HepG2 (cell line): ENCODE measurements around the gene HSP90AB1. TPM values are rescaled to one million over a fixed set of nuclear protein-coding genes. Genes with fewer than 3 reads are reported as not detected.

Source experiments
- ATAC-seq: fragments of 200-7000 bp; cut with Tn5 transposase; 3 replicates; pipeline ENCODE4 v1.9.1; 2020; ENCODE audit warnings: mild to moderate bottlenecking, moderate library complexity
- BruUV-seq: library from RNA; stranded (reverse); fragments of 400-500 nt; replicated peaks from 2 replicates; lab custom pipeline; 2021; lab: Mats Ljungman, UMichigan
- CTCF ChIA-PET: fragments of 300-600 bp; formaldehyde crosslinking; extraction: SDS; loops from one replicate; lab custom pipeline; 2021; ENCODE audit warnings: low total read pairs, inconsistent platforms, low intra/inter-chr PET ratio; lab: Yijun Ruan, JAX
- POLR2A ChIA-PET: fragments of 350-600 bp; sonication (Branson Sonifier 250); formaldehyde crosslinking; loops from one replicate; lab custom pipeline; 2020; ENCODE audit warnings: antibody characterized with exemption, inconsistent platforms; lab: Yijun Ruan, JAX
- DNase-seq: peaks from one replicate; pipeline ENCODE4 v3.0.0-alpha.2; 2015; ENCODE audit warnings: low spot score
- FAIRE-seq: peaks from 3 replicates; lab custom pipeline; 2011; peaks lifted over from hg19 to GRCh38; lab: Jason Lieb, UNC
- H2AFZ ChIP-seq: one replicate; pipeline ENCODE4 v1.6.1; 2011; ENCODE audit warnings: low read length, inconsistent platforms
- H3K27ac ChIP-seq: fragments of 300-600 bp; 3 replicates; pipeline ENCODE4 v1.8.0; 2011; ENCODE audit warnings: mixed run types, mild to moderate bottlenecking, mixed read lengths, low read length, inconsistent platforms; ENCODE audit not compliant: insufficient read depth; ENCODE audit errors: extremely low read length
- H3K27me3 ChIP-seq, 2 experiments: fragments of 200-600 bp in 1 of 2; 2 replicates in 1 of 2; 3 replicates in 1 of 2; pipeline versions ENCODE4 v1.6.0 to v1.8.0; 2011; ENCODE audit warnings: low read length in 2 of 2, mild to moderate bottlenecking in 2 of 2, moderate library complexity in 2 of 2, inconsistent platforms in 1 of 2; ENCODE audit not compliant: insufficient read depth in 2 of 2, control insufficient read depth in 1 of 2
- H3K36me3 ChIP-seq, 2 experiments: fragments of 200-600 bp in 1 of 2; replicated peaks in 1 of 2; 2 replicates in 1 of 2; 3 replicates in 1 of 2; pipeline versions ENCODE4 v1.5.1 to v1.8.0; 2011; ENCODE audit warnings: low read length in 2 of 2, inconsistent platforms in 1 of 2; ENCODE audit not compliant: insufficient read depth in 2 of 2, control insufficient read depth in 1 of 2
- H3K4me1 ChIP-seq: 2 replicates; pipeline ENCODE4 v1.5.1; 2012; ENCODE audit warnings: low read length, inconsistent platforms; ENCODE audit not compliant: insufficient read depth
- H3K4me2 ChIP-seq: 2 replicates; pipeline ENCODE4 v1.6.0; 2011; ENCODE audit warnings: low read depth, low read length, inconsistent platforms
- H3K4me3 ChIP-seq, 3 experiments: fragments of 200-600 bp in 1 of 3; sonication (generic), shearing (Covaris generic) in 1 of 3; replicated peaks in 1 of 3; 2 replicates each; pipeline ENCODE4 v1.5.1; 2011 to 2016; ENCODE audit warnings: low read length in 3 of 3, inconsistent platforms in 2 of 3, low read depth in 2 of 3, mild to moderate bottlenecking in 2 of 3, control low read depth in 1 of 3, mixed read lengths in 1 of 3; ENCODE audit not compliant: insufficient read depth in 1 of 3
- H3K79me2 ChIP-seq: one replicate; pipeline ENCODE4 v1.6.1; 2011; ENCODE audit warnings: low read length, inconsistent platforms; ENCODE audit not compliant: insufficient read depth
- H3K9ac ChIP-seq: 2 replicates; pipeline ENCODE4 v1.6.0; 2011; ENCODE audit warnings: mild to moderate bottlenecking, low read depth, low read length, inconsistent platforms; ENCODE audit not compliant: insufficient read depth
- H3K9me3 ChIP-seq: 2 replicates; pipeline ENCODE4 v1.5.1; 2012; ENCODE audit warnings: mild to moderate bottlenecking, low read length
- H4K20me1 ChIP-seq: 2 replicates; pipeline ENCODE4 v1.6.0; 2011; ENCODE audit warnings: inconsistent platforms, mild to moderate bottlenecking, low read length, moderate library complexity; ENCODE audit not compliant: insufficient read depth
- HDAC2 ChIP-seq: sonication (generic); formaldehyde crosslinking; IDR thresholded peaks from 2 replicates; pipeline ENCODE4 v1.4.0; 2020; ENCODE audit warnings: missing genetic modification reagents
- MTA1 ChIP-seq: sonication (generic); formaldehyde crosslinking; IDR thresholded peaks from 2 replicates; pipeline ENCODE4 v1.4.0; 2020; ENCODE audit warnings: missing genetic modification reagents, mild to moderate bottlenecking, borderline replicate concordance
- RCOR2 ChIP-seq: IDR thresholded peaks from 2 replicates; pipeline ENCODE4 v1.6.1; 2016; ENCODE audit warnings: missing biosample characterization, missing genetic modification reagents
- SAFB2 ChIP-seq: sonication (generic); formaldehyde crosslinking; IDR thresholded peaks from 2 replicates; pipeline ENCODE4 v1.5.1; 2020; ENCODE audit warnings: missing genetic modification reagents, low read depth, mild to moderate bottlenecking, borderline replicate concordance
- TBP ChIP-seq: sonication (generic); formaldehyde crosslinking; IDR thresholded peaks from 2 replicates; pipeline ENCODE4 v1.5.0; 2020; ENCODE audit warnings: missing genetic modification reagents
- ZBTB7A ChIP-seq: sonication (generic); formaldehyde crosslinking; IDR thresholded peaks from 2 replicates; pipeline ENCODE4 v1.8.0; 2022; ENCODE audit warnings: mild to moderate bottlenecking, missing genetic modification reagents
- ZNF124 ChIP-seq: sonication (generic); formaldehyde crosslinking; IDR thresholded peaks from 2 replicates; pipeline ENCODE4 v1.4.0; 2020; ENCODE audit warnings: missing genetic modification reagents
- ZNF326 ChIP-seq: sonication (generic); formaldehyde crosslinking; IDR thresholded peaks from 2 replicates; pipeline ENCODE4 v1.4.0; 2020; ENCODE audit warnings: missing genetic modification reagents, borderline replicate concordance
- WGBS: methylation state at CpG from one replicate; pipeline ENCODE4 v1.1.6; 2017; ENCODE audit warnings: low lambda C conversion rate; 5-methylcytosine and 5-hydroxymethylcytosine counted together
- in situ Hi-C: cut with HindIII; loops from 2 replicates; pipeline ENCODE4 v1.10.0; 2017; ENCODE audit warnings: low pct_unique_long_range_greater_than_20kb; ENCODE audit not compliant: extremely low pct_ligation_motif_present
- intact Hi-C: fragments of 100-400 bp; cut with micrococcal nuclease; formaldehyde crosslinking; loops from one replicate; pipeline ENCODE4 v1.10.0; 2022; ENCODE audit not compliant: unreplicated experiment
- polyA plus RNA-seq, 8 experiments: library from polyadenylated mRNA; depleted of rRNA in 3 of 8; stranded (reverse) in 7 of 8; unstranded in 1 of 8; fragments of >200 nt; fragmentation: Illumina TruSeq in 4 of 8; extraction: Trizol in 4 of 8; gene quantifications; 2 replicates each; pipeline versions ENCODE4 v1.2.1 to v1.2.3, GENCODE V29; 2011 to 2016; ENCODE audit warnings: low read depth in 4 of 8, missing spikeins in 1 of 8, mixed read lengths in 1 of 8; ENCODE audit not compliant: insufficient read depth in 1 of 8
- total RNA-seq, 5 experiments: library from RNA; depleted of rRNA; stranded (reverse); fragments of >200 nt; fragmentation: Illumina TruSeq; extraction: Trizol; gene quantifications; 2 replicates each; pipeline ENCODE4 v1.2.3, GENCODE V29; 2016; ENCODE audit warnings: low read depth in 1 of 5
- TF ChIP-seq, protein P1 (sequence below): sonication (generic); formaldehyde crosslinking; IDR thresholded peaks from 2 replicates; pipeline ENCODE4 v1.5.0; 2020; ENCODE audit warnings: mild to moderate bottlenecking, missing genetic modification reagents, moderate library complexity
- TF ChIP-seq, protein P2 (sequence below): sonication (generic); formaldehyde crosslinking; IDR thresholded peaks from 2 replicates; pipeline ENCODE4 v1.5.0; 2020; ENCODE audit warnings: missing genetic modification reagents

The HSP90AB1 gene
- total and polyA plus RNA-seq, 2 of the 13 experiments (the other 11 are each of a cell fraction or from before 2014, with no cell fraction given): 1,325 to 1,472 TPM

DNA sequence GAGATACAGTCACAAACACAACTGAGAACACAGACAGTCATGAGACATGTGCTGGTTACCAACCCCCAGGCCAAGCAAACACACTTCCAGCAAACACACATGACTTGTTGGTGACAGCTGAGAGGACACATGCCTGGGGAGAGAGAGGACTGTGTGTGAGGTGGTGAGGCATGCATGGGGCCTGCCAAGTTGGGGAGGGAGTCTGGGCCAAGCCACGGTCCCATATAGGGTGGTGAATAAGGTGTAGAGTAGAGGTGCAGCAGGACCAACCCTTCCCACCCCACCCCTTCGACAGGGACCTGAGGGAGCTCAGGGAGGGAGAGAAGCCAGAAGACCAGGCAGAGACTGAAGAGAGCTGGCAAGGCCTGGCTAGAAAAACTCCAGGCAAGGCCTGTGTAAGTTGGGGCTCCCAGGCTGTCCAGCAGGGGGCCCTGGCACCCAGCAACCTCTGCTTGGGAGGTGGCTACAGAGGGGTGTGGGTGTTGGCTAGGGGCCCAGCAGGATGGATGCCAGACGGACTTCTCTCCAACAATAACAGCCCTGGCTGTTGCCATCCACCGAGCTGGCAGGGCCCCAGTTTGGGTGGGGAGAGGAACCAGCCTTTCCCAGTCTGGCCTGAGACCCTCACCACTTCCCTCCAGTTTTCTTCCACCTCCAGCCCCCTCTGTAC is 25.5 kb upstream of the HSP90AB1 start (continued):
- no peak for TF ChIP-seq SAFB2 (CRISPR knock-in tag)
- peak; percentile 62; the same call in 1 of the 2 replicates for TF ChIP-seq HDAC2
- 0 out of 2 replicates have a peak, but pooled peaks have one; percentile 19 for TF ChIP-seq MTA1 (CRISPR knock-in tag)
- TF ChIP-seq RCOR2: peak; percentile 73
- 0 out of 2 replicates have a peak, but pooled peaks have one; percentile 49 for TF ChIP-seq ZNF124
- TF ChIP-seq ZNF326: no peak

DNA sequence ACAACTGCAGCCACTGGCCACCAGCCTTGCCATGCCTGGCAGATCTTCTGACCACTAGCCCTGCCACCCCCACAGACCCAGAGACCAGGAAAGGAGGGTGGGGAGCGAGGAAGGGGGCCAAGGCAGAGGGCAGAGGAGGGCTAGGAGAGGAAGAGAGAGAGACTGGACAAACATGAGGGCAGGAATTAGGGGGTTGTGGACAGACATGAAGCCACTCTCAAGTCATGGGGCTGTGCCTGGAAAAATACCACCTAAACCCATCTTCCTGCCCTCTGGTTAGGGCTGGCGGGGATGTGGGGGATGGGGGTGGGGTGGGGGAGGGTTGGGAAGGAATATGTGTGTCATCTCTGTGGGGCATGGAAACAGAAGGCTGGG is 25.0 kb upstream of the HSP90AB1 start:
- peaks cover 17% of the 10 kb centered on the region for H3K79me2 ChIP-seq
- peaks cover 85% of the 10 kb centered on the region for H3K4me1 ChIP-seq
- no peaks in the 10 kb centered on the region for H3K9me3 ChIP-seq
- no peak overlapping the region for H2AFZ ChIP-seq
- no TSS peak for BruUV-seq
- intact Hi-C loops: loop anchor here (1.0 kb wide), 2 partner anchors 12 to 50 kb away; no protein-coding TSS in a partner anchor
- WGBS: 54% methylated on average over 2 of the region's 2 CpGs
- H3K27ac ChIP-seq: no peak overlapping the region
- ChIA-PET POLR2A (interaction anchor here (0.6 to 4.4 kb wide), 8 partner anchors 8 to 91 kb away, joined by 3 to 61 read pairs (median 4); partner anchors contain the start of genes AARS2, HSP90AB1 and SLC35B2), CTCF (interaction anchor here (0.7 to 3.2 kb wide), 3 partner anchors 12 to 32 kb away, joined by 3 to 18 read pairs (median 4); no protein-coding TSS in a partner anchor)
- FAIRE-seq (no peak), DNase-seq (no peak), ATAC-seq (no peak)
- H3K27me3 ChIP-seq: peaks cover 1 to 3% of the 10 kb centered on the region in 2 experiments; a peak in 3 of 5 replicates
- in situ Hi-C loops: loop anchor here (5.0 kb wide), 1 partner anchor 50 kb away; no protein-coding TSS in a partner anchor
- 0 out of 2 replicates have a peak overlapping the region, but pooled peaks have one; percentile 52 for H3K9ac ChIP-seq
- H3K4me3 ChIP-seq: peak overlapping the region in 1 of 3 experiments; percentile 36; a peak in 1 of 6 replicates
- no peaks in the 10 kb centered on the region for H3K36me3 ChIP-seq
- H3K4me2 ChIP-seq: peak overlapping the region; percentile 66
- TF ChIP-seq ZBTB7A (CRISPR knock-in tag) (0 out of 2 replicates have a peak, but pooled peaks have one; percentile 38), TBP (CRISPR knock-in tag) (no peak)
- TF ChIP-seq, protein P1, sequence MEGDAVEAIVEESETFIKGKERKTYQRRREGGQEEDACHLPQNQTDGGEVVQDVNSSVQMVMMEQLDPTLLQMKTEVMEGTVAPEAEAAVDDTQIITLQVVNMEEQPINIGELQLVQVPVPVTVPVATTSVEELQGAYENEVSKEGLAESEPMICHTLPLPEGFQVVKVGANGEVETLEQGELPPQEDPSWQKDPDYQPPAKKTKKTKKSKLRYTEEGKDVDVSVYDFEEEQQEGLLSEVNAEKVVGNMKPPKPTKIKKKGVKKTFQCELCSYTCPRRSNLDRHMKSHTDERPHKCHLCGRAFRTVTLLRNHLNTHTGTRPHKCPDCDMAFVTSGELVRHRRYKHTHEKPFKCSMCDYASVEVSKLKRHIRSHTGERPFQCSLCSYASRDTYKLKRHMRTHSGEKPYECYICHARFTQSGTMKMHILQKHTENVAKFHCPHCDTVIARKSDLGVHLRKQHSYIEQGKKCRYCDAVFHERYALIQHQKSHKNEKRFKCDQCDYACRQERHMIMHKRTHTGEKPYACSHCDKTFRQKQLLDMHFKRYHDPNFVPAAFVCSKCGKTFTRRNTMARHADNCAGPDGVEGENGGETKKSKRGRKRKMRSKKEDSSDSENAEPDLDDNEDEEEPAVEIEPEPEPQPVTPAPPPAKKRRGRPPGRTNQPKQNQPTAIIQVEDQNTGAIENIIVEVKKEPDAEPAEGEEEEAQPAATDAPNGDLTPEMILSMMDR: no peak
- TF ChIP-seq, protein P2, sequence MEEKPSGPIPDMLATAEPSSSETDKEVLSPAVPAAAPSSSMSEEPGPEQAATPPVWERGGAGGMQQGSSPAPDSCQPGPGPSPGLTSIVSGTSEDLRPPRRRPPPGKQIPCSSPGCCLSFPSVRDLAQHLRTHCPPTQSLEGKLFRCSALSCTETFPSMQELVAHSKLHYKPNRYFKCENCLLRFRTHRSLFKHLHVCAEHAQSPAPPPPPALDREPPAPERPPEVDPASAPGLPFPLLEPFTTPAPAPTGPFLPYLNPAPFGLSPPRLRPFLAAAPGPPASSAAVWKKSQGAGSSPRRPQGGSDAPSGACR (CRISPR knock-in tag): 0 out of 2 replicates have a peak, but pooled peaks have one; percentile 14
- no peaks in the 10 kb centered on the region for H4K20me1 ChIP-seq
